ENCODE measurements around the gene EPB41L2. TPM values are rescaled to one million over a fixed set of nuclear protein-coding genes. Genes with fewer than 3 reads are reported as not detected.
A peak's percentile ranks its signal among the peaks of the same experiment; 100 is the strongest.

Gene EPB41L2
- total RNA-seq, 1 experiment from 2014 or later = 106 TPM

- no peak for TF ChIP-seq GTF2I (CRISPR knock-in tag; conservative IDR thresholded peaks at IDR 0.05)
- TF ChIP-seq TEAD4 (CRISPR knock-in tag; IDR thresholded peaks at IDR 0.05) = no peak
- no peak for TF ChIP-seq NR3C1 (CRISPR knock-in tag; conservative IDR thresholded peaks at IDR 0.05; ENCODE audit: low read depth)
- TF ChIP-seq, protein P1, sequence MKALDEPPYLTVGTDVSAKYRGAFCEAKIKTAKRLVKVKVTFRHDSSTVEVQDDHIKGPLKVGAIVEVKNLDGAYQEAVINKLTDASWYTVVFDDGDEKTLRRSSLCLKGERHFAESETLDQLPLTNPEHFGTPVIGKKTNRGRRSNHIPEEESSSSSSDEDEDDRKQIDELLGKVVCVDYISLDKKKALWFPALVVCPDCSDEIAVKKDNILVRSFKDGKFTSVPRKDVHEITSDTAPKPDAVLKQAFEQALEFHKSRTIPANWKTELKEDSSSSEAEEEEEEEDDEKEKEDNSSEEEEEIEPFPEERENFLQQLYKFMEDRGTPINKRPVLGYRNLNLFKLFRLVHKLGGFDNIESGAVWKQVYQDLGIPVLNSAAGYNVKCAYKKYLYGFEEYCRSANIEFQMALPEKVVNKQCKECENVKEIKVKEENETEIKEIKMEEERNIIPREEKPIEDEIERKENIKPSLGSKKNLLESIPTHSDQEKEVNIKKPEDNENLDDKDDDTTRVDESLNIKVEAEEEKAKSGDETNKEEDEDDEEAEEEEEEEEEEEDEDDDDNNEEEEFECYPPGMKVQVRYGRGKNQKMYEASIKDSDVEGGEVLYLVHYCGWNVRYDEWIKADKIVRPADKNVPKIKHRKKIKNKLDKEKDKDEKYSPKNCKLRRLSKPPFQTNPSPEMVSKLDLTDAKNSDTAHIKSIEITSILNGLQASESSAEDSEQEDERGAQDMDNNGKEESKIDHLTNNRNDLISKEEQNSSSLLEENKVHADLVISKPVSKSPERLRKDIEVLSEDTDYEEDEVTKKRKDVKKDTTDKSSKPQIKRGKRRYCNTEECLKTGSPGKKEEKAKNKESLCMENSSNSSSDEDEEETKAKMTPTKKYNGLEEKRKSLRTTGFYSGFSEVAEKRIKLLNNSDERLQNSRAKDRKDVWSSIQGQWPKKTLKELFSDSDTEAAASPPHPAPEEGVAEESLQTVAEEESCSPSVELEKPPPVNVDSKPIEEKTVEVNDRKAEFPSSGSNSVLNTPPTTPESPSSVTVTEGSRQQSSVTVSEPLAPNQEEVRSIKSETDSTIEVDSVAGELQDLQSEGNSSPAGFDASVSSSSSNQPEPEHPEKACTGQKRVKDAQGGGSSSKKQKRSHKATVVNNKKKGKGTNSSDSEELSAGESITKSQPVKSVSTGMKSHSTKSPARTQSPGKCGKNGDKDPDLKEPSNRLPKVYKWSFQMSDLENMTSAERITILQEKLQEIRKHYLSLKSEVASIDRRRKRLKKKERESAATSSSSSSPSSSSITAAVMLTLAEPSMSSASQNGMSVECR (CRISPR knock-in tag; IDR thresholded peaks at IDR 0.05; ENCODE audit: borderline replicate concordance) = no peak
Measured at GRCh38 chr6:130907687-130908086, 155.4 kb downstream of the EPB41L2 start (continued).

- Mint-ChIP-seq H3K36me3 (peaks cover 11% of the 10 kb centered on the region), H3K9me3 (peaks cover 17% of the 10 kb centered on the region), H3K27me3 (ENCODE audit: low read depth) (no peaks in the 10 kb centered on the region; the same call in 1 of the 2 replicates), H3K27ac (no peak overlapping the region), H3K4me1 (peaks cover 20% of the 10 kb centered on the region), H3K4me3 (no peak overlapping the region)
- TF ChIP-seq, protein P2, sequence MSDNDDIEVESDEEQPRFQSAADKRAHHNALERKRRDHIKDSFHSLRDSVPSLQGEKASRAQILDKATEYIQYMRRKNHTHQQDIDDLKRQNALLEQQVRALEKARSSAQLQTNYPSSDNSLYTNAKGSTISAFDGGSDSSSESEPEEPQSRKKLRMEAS (CRISPR knock-in tag; IDR thresholded peaks at IDR 0.05) = no peak
- TF ChIP-seq NFE2L1 (CRISPR knock-in tag; IDR thresholded peaks at IDR 0.05) (no peak), ZNF138 (CRISPR knock-in tag; conservative IDR thresholded peaks at IDR 0.05) (no peak), ETV6 (CRISPR knock-in tag; IDR thresholded peaks at IDR 0.05) (no peak), ZNF317 (CRISPR knock-in tag; IDR thresholded peaks at IDR 0.05; ENCODE audit: borderline replicate concordance, low read depth) (no peak), SMAD3 (CRISPR knock-in tag; IDR thresholded peaks at IDR 0.05; ENCODE audit: borderline replicate concordance) (no peak)
- TF ChIP-seq, protein P3, sequence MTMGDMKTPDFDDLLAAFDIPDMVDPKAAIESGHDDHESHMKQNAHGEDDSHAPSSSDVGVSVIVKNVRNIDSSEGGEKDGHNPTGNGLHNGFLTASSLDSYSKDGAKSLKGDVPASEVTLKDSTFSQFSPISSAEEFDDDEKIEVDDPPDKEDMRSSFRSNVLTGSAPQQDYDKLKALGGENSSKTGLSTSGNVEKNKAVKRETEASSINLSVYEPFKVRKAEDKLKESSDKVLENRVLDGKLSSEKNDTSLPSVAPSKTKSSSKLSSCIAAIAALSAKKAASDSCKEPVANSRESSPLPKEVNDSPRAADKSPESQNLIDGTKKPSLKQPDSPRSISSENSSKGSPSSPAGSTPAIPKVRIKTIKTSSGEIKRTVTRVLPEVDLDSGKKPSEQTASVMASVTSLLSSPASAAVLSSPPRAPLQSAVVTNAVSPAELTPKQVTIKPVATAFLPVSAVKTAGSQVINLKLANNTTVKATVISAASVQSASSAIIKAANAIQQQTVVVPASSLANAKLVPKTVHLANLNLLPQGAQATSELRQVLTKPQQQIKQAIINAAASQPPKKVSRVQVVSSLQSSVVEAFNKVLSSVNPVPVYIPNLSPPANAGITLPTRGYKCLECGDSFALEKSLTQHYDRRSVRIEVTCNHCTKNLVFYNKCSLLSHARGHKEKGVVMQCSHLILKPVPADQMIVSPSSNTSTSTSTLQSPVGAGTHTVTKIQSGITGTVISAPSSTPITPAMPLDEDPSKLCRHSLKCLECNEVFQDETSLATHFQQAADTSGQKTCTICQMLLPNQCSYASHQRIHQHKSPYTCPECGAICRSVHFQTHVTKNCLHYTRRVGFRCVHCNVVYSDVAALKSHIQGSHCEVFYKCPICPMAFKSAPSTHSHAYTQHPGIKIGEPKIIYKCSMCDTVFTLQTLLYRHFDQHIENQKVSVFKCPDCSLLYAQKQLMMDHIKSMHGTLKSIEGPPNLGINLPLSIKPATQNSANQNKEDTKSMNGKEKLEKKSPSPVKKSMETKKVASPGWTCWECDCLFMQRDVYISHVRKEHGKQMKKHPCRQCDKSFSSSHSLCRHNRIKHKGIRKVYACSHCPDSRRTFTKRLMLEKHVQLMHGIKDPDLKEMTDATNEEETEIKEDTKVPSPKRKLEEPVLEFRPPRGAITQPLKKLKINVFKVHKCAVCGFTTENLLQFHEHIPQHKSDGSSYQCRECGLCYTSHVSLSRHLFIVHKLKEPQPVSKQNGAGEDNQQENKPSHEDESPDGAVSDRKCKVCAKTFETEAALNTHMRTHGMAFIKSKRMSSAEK (CRISPR knock-in tag; IDR thresholded peaks at IDR 0.05; ENCODE audit: borderline replicate concordance) = no peak
- CTCF ChIA-PET = no interaction called here
- DNase-seq (ENCODE audit: low spot score) = no peak
- no peak for ATAC-seq
- POLR2A ChIA-PET = no interaction called here
Measured at GRCh38 chr6:130906736-130907381, 156.2 kb downstream of the EPB41L2 start.

GRCh38 chr6:130903602-130904001, 159.4 kb downstream of the EPB41L2 start:
- ATAC-seq (no peak), DNase-seq (ENCODE audit: low spot score) (no peak)
- H3K4me3 Mint-ChIP-seq = no peak overlapping the region
- peaks cover 20% of the 10 kb centered on the region for H3K4me1 Mint-ChIP-seq
- peaks cover 2% of the 10 kb centered on the region; the same call in 1 of the 2 replicates for H3K36me3 Mint-ChIP-seq
- no peaks in the 10 kb centered on the region; the same call in 1 of the 2 replicates for H3K27me3 Mint-ChIP-seq (ENCODE audit: low read depth)
- H3K27ac Mint-ChIP-seq = 0 out of 2 replicates have a peak overlapping the region, but pooled peaks have one; percentile 30
- CTCF ChIA-PET = interaction anchor here (1.1 to 1.3 kb wide), 2 partner anchors 18 to 213 kb away, joined by 3 to 4 read pairs; no protein-coding TSS in a partner anchor
- TF ChIP-seq, protein P4, sequence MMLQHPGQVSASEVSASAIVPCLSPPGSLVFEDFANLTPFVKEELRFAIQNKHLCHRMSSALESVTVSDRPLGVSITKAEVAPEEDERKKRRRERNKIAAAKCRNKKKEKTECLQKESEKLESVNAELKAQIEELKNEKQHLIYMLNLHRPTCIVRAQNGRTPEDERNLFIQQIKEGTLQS (CRISPR knock-in tag; conservative IDR thresholded peaks at IDR 0.05) = no peak
- H3K9me3 Mint-ChIP-seq = no peaks in the 10 kb centered on the region
- POLR2A ChIA-PET = no interaction called here
